GM19043 (cell line): ENCODE results near the gene EDEM3.
A peak's percentile ranks its signal among the peaks of the same experiment; 100 is the strongest.
"Not testable (repeated sequence)": the region's sequence is repeated elsewhere in the genome, so short reads cannot be mapped to it uniquely, and the experiment has no call there.

Source experiments
- ATAC-seq: cut with Tn5 transposase; IDR thresholded peaks from one replicate; pipeline ENCODE4 v1.9.1; 2021; ENCODE audit warnings: low read depth; ENCODE audit not compliant: unreplicated experiment

EDEM3 gene

GRCh38 chr1:184770181-184770979 lies 15.7 kb upstream of the EDEM3 start:
- no peak for ATAC-seq

GRCh38 chr1:184769241-184769640 lies 14.6 kb upstream of the EDEM3 start:
- ATAC-seq: no peak

GRCh38 chr1:184768467-184768866 lies 13.8 kb upstream of the EDEM3 start:
- no peak for ATAC-seq

GRCh38 chr1:184767591-184767990 lies 12.9 kb upstream of the EDEM3 start:
- ATAC-seq: no peak

- ATAC-seq: no peak
Observed at GRCh38 chr1:184764483-184764882, 9.8 kb upstream of the EDEM3 start.

- not testable (repeated sequence) for ATAC-seq
Observed at GRCh38 chr1:184763520-184763919, 8.9 kb upstream of the EDEM3 start.

- no peak for ATAC-seq
Observed at GRCh38 chr1:184761969-184762485, 7.4 kb upstream of the EDEM3 start.

- ATAC-seq: no peak
Observed at GRCh38 chr1:184759651-184760050, 5.0 kb upstream of the EDEM3 start.

- ATAC-seq: no peak
Observed at GRCh38 chr1:184759112-184759511, 4.5 kb upstream of the EDEM3 start.

- no peak for ATAC-seq
Observed at GRCh38 chr1:184757891-184758290, 3.2 kb upstream of the EDEM3 start.

GRCh38 chr1:184757406-184757805 lies 2.7 kb upstream of the EDEM3 start:
- no peak for ATAC-seq

GRCh38 chr1:184755226-184756065 lies 788 bp upstream of the EDEM3 start:
- ATAC-seq: peak; percentile 1

GRCh38 chr1:184753608-184754475 lies 816 bp downstream of the EDEM3 start:
- no peak for ATAC-seq

- ATAC-seq: no peak
Observed at GRCh38 chr1:184753117-184753516, 1.5 kb downstream of the EDEM3 start.

GRCh38 chr1:184752656-184753055 lies 2.0 kb downstream of the EDEM3 start:
- ATAC-seq: no peak

- ATAC-seq: no peak
Observed at GRCh38 chr1:184748740-184749139, 5.9 kb downstream of the EDEM3 start.

- peak; percentile 79 for ATAC-seq
Observed at GRCh38 chr1:184747089-184747955, 7.3 kb downstream of the EDEM3 start.

- ATAC-seq: no peak
Observed at GRCh38 chr1:184745929-184746638, 8.6 kb downstream of the EDEM3 start.

- ATAC-seq: no peak
Observed at GRCh38 chr1:184745110-184745509, 9.5 kb downstream of the EDEM3 start.
